HG02970 (cell line): Measurements from ENCODE around the gene DHFR.

Experiments
- ATAC-seq: cut with Tn5 transposase; IDR thresholded peaks from one replicate; pipeline ENCODE4 v1.9.1; 2021; ENCODE audit warnings: mild to moderate bottlenecking, moderate library complexity, moderate number of reproducible peaks; ENCODE audit not compliant: unreplicated experiment, low FRiP score

The DHFR gene

GRCh38 chr5:80656425-80656824 lies 1.6 kb upstream of the DHFR start:
- ATAC-seq, result no peak

GRCh38 chr5:80655231-80655774 lies 520 bp upstream of the DHFR start:
- ATAC-seq, result no peak

GRCh38 chr5:80654054-80654390 lies 761 bp downstream of the DHFR start:
- no peak for ATAC-seq

- ATAC-seq, result no peak
Observed at GRCh38 chr5:80653502-80653901, 1.3 kb downstream of the DHFR start.

- ATAC-seq, result no peak
Observed at GRCh38 chr5:80646926-80647325, 7.9 kb downstream of the DHFR start.

- ATAC-seq, result no peak
Observed at GRCh38 chr5:80644900-80645299, 9.9 kb downstream of the DHFR start.

- no peak for ATAC-seq
Observed at GRCh38 chr5:80641353-80641752, 13.4 kb downstream of the DHFR start.

GRCh38 chr5:80634193-80634592 lies 20.6 kb downstream of the DHFR start:
- ATAC-seq, result no peak

GRCh38 chr5:80632700-80633099 lies 22.1 kb downstream of the DHFR start:
- ATAC-seq, result no peak

GRCh38 chr5:80631278-80632259 lies 23.2 kb downstream of the DHFR start:
- no peak for ATAC-seq

- no peak for ATAC-seq
Observed at GRCh38 chr5:80629281-80629680, 25.5 kb downstream of the DHFR start.

GRCh38 chr5:80625230-80625629 lies 29.6 kb downstream of the DHFR start:
- ATAC-seq, result no peak

GRCh38 chr5:80623999-80624398 lies 30.8 kb downstream of the DHFR start:
- ATAC-seq, result no peak

- ATAC-seq, result no peak
Observed at GRCh38 chr5:80622756-80623155, 32.0 kb downstream of the DHFR start.

GRCh38 chr5:80620211-80620610 lies 34.6 kb downstream of the DHFR start:
- no peak for ATAC-seq

GRCh38 chr5:80619086-80619485 lies 35.7 kb downstream of the DHFR start:
- no peak for ATAC-seq

- no peak for ATAC-seq
Observed at GRCh38 chr5:80618438-80618837, 36.3 kb downstream of the DHFR start.

GRCh38 chr5:80615266-80615914 lies 39.4 kb downstream of the DHFR start:
- ATAC-seq, result no peak

GRCh38 chr5:80609692-80610091 lies 45.1 kb downstream of the DHFR start:
- ATAC-seq, result no peak

- no peak for ATAC-seq
Observed at GRCh38 chr5:80608731-80609130, 46.1 kb downstream of the DHFR start.

GRCh38 chr5:80607832-80608231 lies 47.0 kb downstream of the DHFR start:
- ATAC-seq, result no peak

GRCh38 chr5:80607343-80607742 lies 47.4 kb downstream of the DHFR start:
- ATAC-seq, result no peak
